H1 (cell line): ENCODE measurements around the gene TTC3. TPM values are rescaled to one million over a fixed set of nuclear protein-coding genes. Genes with fewer than 3 reads are reported as not detected.

Experiments used
- CTCF ChIA-PET: fragments of 300-600 bp; sonication (Branson Sonifier 250); formaldehyde crosslinking; loops from one replicate; lab custom pipeline; 2021; ENCODE audit not compliant: partially characterized antibody; lab: Charles Lee
- POLR2A ChIA-PET: fragments of 300-600 bp; sonication (Branson Sonifier 250); formaldehyde crosslinking; loops from one replicate; lab custom pipeline; 2021; ENCODE audit warnings: inconsistent platforms; ENCODE audit not compliant: partially characterized antibody; lab: Charles Lee
- DNase-seq, 2 experiments: peaks; one replicate each; pipeline versions ENCODE4 v3.0.0 to v3.0.0-alpha.2; 2010 to 2022; ENCODE audit warnings: low spot score in 2 of 2, low read depth in 1 of 2, mixed read lengths in 1 of 2
- FAIRE-seq: peaks from 2 replicates; lab custom pipeline; 2011; peaks lifted over from hg19 to GRCh38; lab: Jason Lieb, UNC
- H2AFZ ChIP-seq: 2 replicates; pipeline ENCODE4 v1.8.1; 2012; ENCODE audit warnings: low read length, inconsistent platforms
- H2AK5ac ChIP-seq: 2 replicates; pipeline ENCODE4 v1.6.1; 2013; ENCODE audit warnings: low read depth, low read length
- H2BK120ac ChIP-seq: replicated peaks from 2 replicates; pipeline ENCODE3; 2013; ENCODE audit warnings: low read depth, low read length, inconsistent platforms
- H2BK12ac ChIP-seq: 2 replicates; pipeline ENCODE4 v1.6.1; 2013; ENCODE audit warnings: low read depth, low read length
- H2BK15ac ChIP-seq: 2 replicates; pipeline ENCODE4 v1.6.1; 2013; ENCODE audit warnings: low read length
- H2BK20ac ChIP-seq: 2 replicates; pipeline ENCODE4 v1.6.1; 2013; ENCODE audit warnings: low read length
- H2BK5ac ChIP-seq: 2 replicates; pipeline ENCODE4 v1.6.1; 2013; ENCODE audit warnings: low read depth, low read length
- H3K14ac ChIP-seq: 2 replicates; pipeline ENCODE4 v1.6.1; 2013; ENCODE audit warnings: inconsistent platforms; ENCODE audit not compliant: insufficient read length
- H3K18ac ChIP-seq: 2 replicates; pipeline ENCODE4 v1.6.1; 2013; ENCODE audit warnings: low read length; ENCODE audit errors: extremely low read depth
- H3K23ac ChIP-seq: 2 replicates; pipeline ENCODE4 v1.6.1; 2013; ENCODE audit warnings: inconsistent platforms; ENCODE audit not compliant: insufficient read length
- H3K23me2 ChIP-seq: 2 replicates; pipeline ENCODE4 v1.6.1; 2013; ENCODE audit warnings: low read depth, low read length
- H3K27ac ChIP-seq: 2 replicates; pipeline ENCODE4 v1.6.1; 2011; ENCODE audit warnings: low read depth, low read length, inconsistent platforms
- H3K27me3 ChIP-seq, 4 experiments: replicated peaks in 1 of 4; 1 replicate in 1 of 4; 2 replicates in 3 of 4; pipeline versions ENCODE4 v1.6.1 to v1.8.1; 2011 to 2013; ENCODE audit warnings: low read length in 3 of 4, mild to moderate bottlenecking in 3 of 4, inconsistent platforms in 2 of 4, mixed read lengths in 2 of 4, moderate library complexity in 1 of 4; ENCODE audit not compliant: control insufficient read depth in 3 of 4, insufficient read depth in 3 of 4; ENCODE audit errors: extremely low read depth in 1 of 4
- H3K36me3 ChIP-seq, 4 experiments: 2 replicates each; pipeline versions ENCODE4 v1.6.1 to v1.8.1; 2011 to 2013; ENCODE audit warnings: mild to moderate bottlenecking in 4 of 4, low read length in 3 of 4, moderate library complexity in 2 of 4, control low read depth in 1 of 4, inconsistent platforms in 1 of 4; ENCODE audit not compliant: insufficient read depth in 4 of 4, control insufficient read depth in 2 of 4
- H3K4ac ChIP-seq: replicated peaks from 2 replicates; pipeline ENCODE3; 2013; ENCODE audit warnings: low read length, low read depth, mixed read lengths, inconsistent platforms; ENCODE audit not compliant: insufficient read length
- H3K4me1 ChIP-seq, 4 experiments: replicated peaks in 1 of 4; 1 replicate in 1 of 4; 2 replicates in 3 of 4; pipeline versions ENCODE4 v1.6.1 to v1.8.1; 2011 to 2013; ENCODE audit warnings: low read length in 3 of 4, inconsistent platforms in 2 of 4, mixed read lengths in 1 of 4; ENCODE audit not compliant: insufficient read depth in 4 of 4, control insufficient read depth in 3 of 4
- H3K4me2 ChIP-seq, 2 experiments: 2 replicates each; pipeline versions ENCODE4 v1.6.1 to v1.8.1; 2011 to 2013; ENCODE audit warnings: low read depth in 2 of 2, low read length in 2 of 2, control low read depth in 1 of 2, inconsistent platforms in 1 of 2, mild to moderate bottlenecking in 1 of 2; ENCODE audit not compliant: insufficient read depth in 1 of 2
- H3K4me3 ChIP-seq, 4 experiments: fragments of 200-600, 300-600 bp in 1 of 4; sonication (generic), shearing (Covaris generic), sonication (Bioruptor Twin) in 1 of 4; 2 replicates each; pipeline versions ENCODE4 v1.5.1 to v1.8.1; 2011 to 2016; ENCODE audit warnings: low read length in 4 of 4, low read depth in 3 of 4, control low read depth in 2 of 4, inconsistent platforms in 2 of 4, mild to moderate bottlenecking in 2 of 4, mixed read lengths in 1 of 4, moderate library complexity in 1 of 4; ENCODE audit not compliant: insufficient read depth in 2 of 4; ENCODE audit errors: extremely low read depth in 1 of 4
- H3K56ac ChIP-seq: replicated peaks from 2 replicates; pipeline ENCODE3; 2013; ENCODE audit warnings: low read depth, mild to moderate bottlenecking, mixed read lengths, low read length, inconsistent platforms; ENCODE audit not compliant: insufficient read length
- H3K79me1 ChIP-seq: 2 replicates; pipeline ENCODE4 v1.6.1; 2013; ENCODE audit warnings: low read depth, low read length, control low read depth
- H3K79me2 ChIP-seq, 2 experiments: 2 replicates each; pipeline versions ENCODE4 v1.6.1 to v1.8.1; 2012 to 2013; ENCODE audit warnings: low read length in 2 of 2, mild to moderate bottlenecking in 2 of 2, inconsistent platforms in 1 of 2; ENCODE audit not compliant: insufficient read depth in 2 of 2, control insufficient read depth in 1 of 2
- H3K9ac ChIP-seq, 4 experiments: replicated peaks in 1 of 4; 1 replicate in 1 of 4; 2 replicates in 3 of 4; pipeline versions ENCODE4 v1.6.1 to v1.8.1; 2011 to 2013; ENCODE audit warnings: low read depth in 3 of 4, low read length in 3 of 4, control low read depth in 2 of 4, mild to moderate bottlenecking in 2 of 4, moderate library complexity in 2 of 4, inconsistent platforms in 1 of 4; ENCODE audit errors: extremely low read depth in 1 of 4
- H3K9me3 ChIP-seq, 2 experiments: 2 replicates each; pipeline versions ENCODE4 v1.6.1 to v1.8.1; 2012 to 2013; ENCODE audit warnings: mild to moderate bottlenecking in 2 of 2, moderate library complexity in 2 of 2, control low read depth in 1 of 2, inconsistent platforms in 1 of 2, low read depth in 1 of 2, low read length in 1 of 2, mixed read lengths in 1 of 2; ENCODE audit not compliant: insufficient read depth in 2 of 2
- H4K20me1 ChIP-seq, 2 experiments: replicated peaks in 1 of 2; 2 replicates each; pipeline versions ENCODE3 to v1.8.1; 2011 to 2013; ENCODE audit warnings: inconsistent platforms in 2 of 2, low read length in 2 of 2, mild to moderate bottlenecking in 1 of 2; ENCODE audit not compliant: insufficient read depth in 2 of 2, control insufficient read depth in 1 of 2
- H4K5ac ChIP-seq: 2 replicates; pipeline ENCODE4 v1.6.1; 2013; ENCODE audit warnings: low read length, low read depth, mixed read lengths, inconsistent platforms; ENCODE audit not compliant: insufficient read length
- H4K8ac ChIP-seq: 2 replicates; pipeline ENCODE4 v1.8.0; 2013; ENCODE audit warnings: mild to moderate bottlenecking, moderate library complexity, low read length, inconsistent platforms; ENCODE audit not compliant: insufficient read depth; ENCODE audit errors: extremely low read depth
- H4K91ac ChIP-seq: replicated peaks from 2 replicates; pipeline ENCODE3; 2013; ENCODE audit warnings: low read length, mixed read lengths, inconsistent platforms; ENCODE audit not compliant: insufficient read length
- CHD1 ChIP-seq: IDR thresholded peaks from 2 replicates; pipeline ENCODE4 v1.6.1; 2012; ENCODE audit warnings: low read depth, low read length, improper control_type of control experiment
- CREB1 ChIP-seq: IDR thresholded peaks from 2 replicates; pipeline ENCODE4 v1.6.1; 2012; ENCODE audit warnings: inconsistent platforms
- HDAC6 ChIP-seq: IDR thresholded peaks from one replicate; pipeline ENCODE4 v1.7.1; 2012; ENCODE audit warnings: low read depth, mild to moderate bottlenecking, inconsistent platforms, low read length, moderate library complexity
- JUN ChIP-seq: IDR thresholded peaks from 2 replicates; pipeline ENCODE4 v1.6.1; 2011; ENCODE audit warnings: low read depth, mild to moderate bottlenecking, improper control_type of control experiment, low read length
- KDM4A ChIP-seq: IDR thresholded peaks from one replicate; pipeline ENCODE4 v1.7.1; 2012; ENCODE audit warnings: low read depth, mild to moderate bottlenecking, moderate library complexity, low read length, inconsistent platforms; ENCODE audit not compliant: severe bottlenecking
- NANOG ChIP-seq: IDR thresholded peaks from 2 replicates; pipeline ENCODE4 v1.6.1; 2011; ENCODE audit warnings: low read length, low read depth, mild to moderate bottlenecking, inconsistent platforms; ENCODE audit not compliant: insufficient read depth, poor library complexity, severe bottlenecking
- PHF8 ChIP-seq: fragments of 200-600 bp; sonication (generic); conservative IDR thresholded peaks from 2 replicates; pipeline ENCODE4 v1.7.1; 2012; ENCODE audit warnings: low read depth, mild to moderate bottlenecking, inconsistent platforms, low read length, moderate library complexity
- RAD21 ChIP-seq, 2 experiments: IDR thresholded peaks in 1 of 2; conservative IDR thresholded peaks in 1 of 2; 2 replicates each; pipeline ENCODE4 v1.6.1; 2011; ENCODE audit warnings: low read depth in 2 of 2, low read length in 2 of 2, improper control_type of control experiment in 1 of 2, inconsistent platforms in 1 of 2, mild to moderate bottlenecking in 1 of 2, moderate library complexity in 1 of 2
- RNF2 ChIP-seq: fragments of 200-900, 300-1000 bp; sonication (generic); IDR thresholded peaks from 2 replicates; pipeline ENCODE4 v1.7.1; 2016; ENCODE audit warnings: borderline replicate concordance, low read depth, mild to moderate bottlenecking, antibody characterized with exemption, low read length; ENCODE audit not compliant: poor library complexity, severe bottlenecking; ENCODE audit errors: missing control alignments
- TBP ChIP-seq: IDR thresholded peaks from 2 replicates; pipeline ENCODE4 v1.6.1; 2011; ENCODE audit warnings: low read depth, low read length, improper control_type of control experiment
- USF2 ChIP-seq: IDR thresholded peaks from 2 replicates; pipeline ENCODE4 v1.6.1; 2011; ENCODE audit warnings: low read length, improper control_type of control experiment
- YY1 ChIP-seq: IDR thresholded peaks from 2 replicates; pipeline ENCODE4 v1.6.1; 2011; ENCODE audit warnings: low read depth, mild to moderate bottlenecking, low read length
- WGBS, 2 experiments: shearing (Covaris generic) in 1 of 2; methylation state at CpG; one replicate each; pipeline versions ENCODE4 v1.1.6 to v1.1.7; 2013 to 2015; ENCODE audit warnings: low lambda C conversion rate in 2 of 2, mixed read lengths in 2 of 2, inconsistent platforms in 1 of 2, low coverage in 1 of 2, missing lambda C conversion rate in 1 of 2; ENCODE audit not compliant: insufficient replicate concordance in 2 of 2, insufficient coverage in 1 of 2, insufficient read length in 1 of 2; ENCODE audit errors: extremely low coverage in 1 of 2, missing lambda C conversion rate in 1 of 2; 5-methylcytosine and 5-hydroxymethylcytosine counted together
- polyA plus RNA-seq, 7 experiments: library from polyadenylated mRNA; depleted of rRNA in 3 of 7; stranded (reverse) in 5 of 7; unstranded in 2 of 7; fragments of >200 nt in 5 of 7; fragments of 200-250 nt in 2 of 7; gene quantifications; 1 replicate in 5 of 7; 2 replicates in 1 of 7; 4 replicates in 1 of 7; pipeline versions ENCODE4 v1.2.1 to v1.2.3, GENCODE V29; 2011 to 2013; ENCODE audit warnings: missing spikeins in 2 of 7, mixed read lengths in 2 of 7
- total RNA-seq: library from RNA; stranded (reverse); fragmentation: NEBNext Ultra II Directional; extraction: Animal tissue kit (Norgen Biotek cat#: 25700); gene quantifications from 2 replicates; pipeline ENCODE4 v1.2.1, GENCODE V29; 2021

Gene TTC3
- total and polyA plus RNA-seq, 2 of the 8 experiments (the other 6 are each of a cell fraction or from before 2014, with no cell fraction given) = 11.0 to 36.2 TPM

- Histone ChIP-seq H3K4ac (no peak overlapping the region), H3K36me3 (peaks cover 0 to 10% (median 1%) of the 10 kb centered on the region in 4 experiments; a peak in 1 of 8 replicates), H3K4me3 (no peak overlapping the region), H3K4me2 (no peak overlapping the region; a peak in 1 of 4 replicates), H2BK5ac (no peak overlapping the region), H3K4me1 (peaks cover 5 to 8% (median 7%) of the 10 kb centered on the region in 4 experiments), H3K79me1 (peaks cover 21% of the 10 kb centered on the region), H4K91ac (no peak overlapping the region), H3K9me3 (no peaks in the 10 kb centered on the region), H4K8ac (no peak overlapping the region), H3K27me3 (no peaks in the 10 kb centered on the region), H3K23me2 (no peaks in the 10 kb centered on the region), H3K23ac (no peak overlapping the region), H4K20me1 (peaks cover 3 to 10% of the 10 kb centered on the region in 2 experiments), H3K56ac (no peak overlapping the region), H3K79me2 (peaks cover 0 to 85% of the 10 kb centered on the region in 2 experiments), H4K5ac (no peak overlapping the region), H2AFZ (no peak overlapping the region), H3K27ac (no peak overlapping the region), H3K9ac (no peak overlapping the region), H2BK120ac (no peak overlapping the region), H2BK20ac (no peak overlapping the region), H2BK12ac (no peak overlapping the region), H3K14ac (no peak overlapping the region), H3K18ac (no peak overlapping the region), H2AK5ac (no peak overlapping the region), H2BK15ac (no peak overlapping the region)
- ChIA-PET POLR2A (interaction anchor here (1.2 to 1.4 kb wide), 3 partner anchors 9 to 30 kb away, joined by 3 read pairs; no protein-coding TSS in a partner anchor), CTCF (interaction anchor here (0.6 to 1.2 kb wide), 4 partner anchors 27 to 219 kb away, joined by 3 to 5 read pairs (median 3); no protein-coding TSS in a partner anchor)
- WGBS, 2 experiments = 95% methylated on average over 6 of the region's 6 CpGs; no CpG with 5 or more reads in 1 of the 2 experiments
- DNase-seq = no peak
- FAIRE-seq = no peak
- TF ChIP-seq PHF8 (no peak), TBP (no peak), JUN (no peak), USF2 (no peak), CREB1 (no peak), HDAC6 (no peak), RAD21 (IDR thresholded peaks at IDR 0.05 in 1 of 2, conservative IDR thresholded peaks at IDR 0.05 in 1 of 2; ENCODE audit: low read depth in 2 of 2, low read length in 2 of 2) (no peak), KDM4A (no peak), CHD1 (no peak), NANOG (no peak), YY1 (no peak), RNF2 (no peak)
Measured at GRCh38 chr21:37243961-37244360, 170.9 kb downstream of the TTC3 start.
